Activated CD4-positive, alpha-beta memory T cell treated with anti-CD3 and anti-CD28 coated beads, Interleukin-2, amount 10 ng/mL, durations not matched to agents 7 days and 5 days (primary cell): Measurements from ENCODE around the gene NUTM2A. TPM values are rescaled to one million over a fixed set of nuclear protein-coding genes. Genes with fewer than 3 reads are reported as not detected.
"Not testable (repeated sequence)": the region's sequence is repeated elsewhere in the genome, so short reads cannot be mapped to it uniquely, and the experiment has no call there.

Source experiments
- CTCF ChIA-PET: fragments of 350-600 bp; sonication (Branson Sonifier 250); formaldehyde crosslinking; loops from one replicate; lab custom pipeline; 2021; ENCODE audit warnings: antibody characterized with exemption, inconsistent platforms; lab: Charles Lee
- POLR2A ChIA-PET: fragments of 350-600 bp; sonication (Branson Sonifier 250); formaldehyde crosslinking; loops from one replicate; lab custom pipeline; 2021; ENCODE audit warnings: antibody characterized with exemption; lab: Charles Lee
- DNase-seq: peaks from one replicate; pipeline ENCODE4 v3.0.0-alpha.2; 2020
- H3K27ac Mint-ChIP-seq: one replicate; pipeline ENCODE4 v1.8.0; 2021; ENCODE audit warnings: mild to moderate bottlenecking, mixed read lengths
- H3K27me3 Mint-ChIP-seq: one replicate; pipeline ENCODE4 v1.8.0; 2021; ENCODE audit warnings: mixed read lengths
- H3K36me3 Mint-ChIP-seq: one replicate; pipeline ENCODE4 v1.8.0; 2021; ENCODE audit warnings: low read depth, mixed read lengths
- H3K4me1 Mint-ChIP-seq: one replicate; pipeline ENCODE4 v1.8.0; 2021; ENCODE audit warnings: mixed read lengths
- H3K4me3 Mint-ChIP-seq: one replicate; pipeline ENCODE4 v1.8.0; 2021; ENCODE audit warnings: mild to moderate bottlenecking, mixed read lengths
- H3K9me3 Mint-ChIP-seq: one replicate; pipeline ENCODE4 v1.8.0; 2021; ENCODE audit warnings: mixed read lengths
- total RNA-seq, 2 experiments: library from RNA; stranded (reverse); gene quantifications; one replicate each; pipeline ENCODE4 v1.2.3, GENCODE V29; 2021

The NUTM2A gene, protein sequence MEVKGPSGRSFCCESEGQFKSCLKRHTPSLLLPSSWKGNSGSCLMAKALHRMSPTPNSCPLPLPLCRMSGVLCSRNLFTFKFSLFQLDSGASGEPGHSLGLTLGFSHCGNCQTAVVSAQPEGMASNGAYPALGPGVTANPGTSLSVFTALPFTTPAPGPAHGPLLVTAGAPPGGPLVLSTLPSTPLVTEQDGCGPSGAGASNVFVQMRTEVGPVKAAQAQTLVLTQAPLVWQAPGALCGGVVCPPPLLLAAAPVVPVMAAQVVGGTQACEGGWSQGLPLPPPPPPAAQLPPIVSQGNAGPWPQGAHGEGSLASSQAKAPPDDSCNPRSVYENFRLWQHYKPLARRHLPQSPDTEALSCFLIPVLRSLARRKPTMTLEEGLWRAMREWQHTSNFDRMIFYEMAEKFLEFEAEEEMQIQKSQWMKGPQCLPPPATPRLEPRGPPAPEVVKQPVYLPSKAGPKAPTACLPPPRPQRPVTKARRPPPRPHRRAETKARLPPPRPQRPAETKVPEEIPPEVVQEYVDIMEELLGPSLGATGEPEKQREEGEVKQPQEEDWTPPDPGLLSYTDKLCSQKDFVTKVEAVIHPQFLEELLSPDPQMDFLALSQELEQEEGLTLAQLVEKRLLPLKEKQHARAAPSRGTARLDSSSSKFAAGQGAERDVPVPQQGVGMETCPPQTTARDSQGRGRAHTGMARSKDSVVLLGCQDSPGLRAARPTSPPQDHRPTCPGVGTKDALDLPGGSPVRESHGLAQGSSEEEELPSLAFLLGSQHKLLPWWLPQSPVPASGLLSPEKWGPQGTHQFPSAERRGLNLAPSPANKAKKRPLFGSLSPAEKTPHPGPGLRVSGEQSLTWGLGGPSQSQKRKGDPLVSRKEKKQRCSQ
- total RNA-seq: under 1 TPM; 0.15 to 0.73 TPM

DNA sequence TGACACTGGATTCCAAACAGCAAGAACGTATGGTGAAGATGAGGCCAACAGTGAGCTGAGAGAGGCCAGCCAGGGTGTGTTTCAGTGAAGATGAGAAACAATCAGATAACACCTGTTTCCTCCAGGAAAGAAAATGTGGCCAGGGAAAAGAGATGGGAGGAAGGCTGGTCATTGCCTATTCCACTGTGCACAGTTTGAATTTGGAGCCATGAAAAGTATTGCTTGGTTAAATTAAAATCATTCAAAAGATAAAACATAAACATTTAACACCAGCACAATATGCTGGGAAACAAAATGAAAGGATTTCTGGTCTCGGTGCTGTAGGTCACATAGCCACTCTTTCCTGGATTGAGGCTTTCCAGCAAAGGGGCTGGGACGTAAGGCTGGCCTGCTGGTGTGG is at the start of gene NUTM2A:
Gene NUTM2A (plus strand): TSS at position 301 of the 400 bp plus-strand sequence. CDS start 383 bp downstream, outside the sequence.
- H3K9me3 Mint-ChIP-seq, H3K27ac Mint-ChIP-seq, H3K4me1 Mint-ChIP-seq, H3K4me3 Mint-ChIP-seq, H3K27me3 Mint-ChIP-seq, CTCF ChIA-PET, POLR2A ChIA-PET, H3K36me3 Mint-ChIP-seq, DNase-seq: not testable (repeated sequence)

DNA sequence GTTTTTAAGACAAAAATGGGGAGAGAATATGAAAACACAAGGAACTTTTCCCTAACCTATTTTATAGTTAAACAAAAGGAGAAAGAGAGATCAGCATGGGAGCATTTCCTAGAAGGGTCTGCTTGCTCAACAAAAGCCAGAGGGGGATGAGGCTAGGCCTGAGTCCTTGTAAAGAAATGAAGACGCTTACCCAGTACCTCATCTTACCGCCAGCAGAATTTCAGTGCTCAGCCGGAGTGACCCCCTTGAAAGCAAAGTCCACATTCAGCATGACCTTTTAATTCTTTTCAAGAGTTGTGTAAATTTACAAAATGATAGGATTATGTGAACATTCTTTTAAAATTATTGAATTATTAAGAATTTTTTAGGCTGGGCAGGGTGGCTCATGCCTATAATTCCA is 47.7 kb upstream of the NUTM2A start:
- DNase-seq, H3K27ac Mint-ChIP-seq, CTCF ChIA-PET, POLR2A ChIA-PET, H3K4me3 Mint-ChIP-seq, H3K4me1 Mint-ChIP-seq, H3K9me3 Mint-ChIP-seq, H3K27me3 Mint-ChIP-seq: not testable (repeated sequence)
- peaks cover 13% of the 10 kb centered on the region for H3K36me3 Mint-ChIP-seq

DNA sequence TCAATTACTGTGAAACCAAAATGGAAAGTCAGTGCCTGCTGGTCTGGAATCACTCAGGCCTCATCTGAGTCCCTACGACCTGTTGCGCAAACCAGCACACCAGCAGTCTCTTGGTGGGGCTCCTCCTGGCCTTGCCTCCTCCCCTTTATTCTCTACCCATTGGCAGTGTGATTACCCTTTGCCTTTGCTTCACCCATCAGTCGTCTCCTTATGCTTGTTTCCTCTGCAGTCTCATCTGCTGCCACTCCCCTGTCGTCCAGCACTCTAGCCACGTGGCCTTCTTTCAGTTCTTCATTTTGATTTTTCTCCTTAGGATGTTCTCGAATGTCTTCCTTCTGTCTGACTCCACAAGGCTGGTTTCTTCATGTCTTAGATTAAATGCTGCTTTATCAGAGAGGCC is 40.8 kb upstream of the NUTM2A start:
- H3K27me3 Mint-ChIP-seq, H3K4me3 Mint-ChIP-seq, H3K27ac Mint-ChIP-seq, CTCF ChIA-PET, DNase-seq, H3K4me1 Mint-ChIP-seq, POLR2A ChIA-PET: not testable (repeated sequence)
- peaks cover 56% of the 10 kb centered on the region for H3K36me3 Mint-ChIP-seq
- peaks cover 16% of the 10 kb centered on the region for H3K9me3 Mint-ChIP-seq

DNA sequence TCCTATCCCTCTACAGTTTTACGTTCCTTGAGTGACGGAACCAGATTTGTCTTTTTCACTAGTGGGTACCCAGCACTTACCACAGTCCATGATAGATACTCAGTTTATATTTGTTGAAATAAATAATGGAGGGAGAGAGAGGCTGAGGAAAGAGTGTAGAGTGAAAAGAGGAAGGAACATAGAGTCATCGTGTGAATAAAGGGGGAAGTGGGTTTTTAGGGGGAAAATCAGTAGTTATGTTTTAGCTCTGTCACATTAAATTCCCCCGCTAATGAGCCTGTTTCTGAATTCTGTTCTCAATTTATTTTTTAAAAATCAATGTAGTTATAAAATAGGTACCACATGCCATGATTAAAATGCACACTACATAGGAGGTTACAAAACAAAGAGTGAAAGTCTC is 39.2 kb upstream of the NUTM2A start:
- H3K4me3 Mint-ChIP-seq, H3K27me3 Mint-ChIP-seq, POLR2A ChIA-PET, H3K27ac Mint-ChIP-seq, H3K4me1 Mint-ChIP-seq, DNase-seq, CTCF ChIA-PET: not testable (repeated sequence)
- peaks cover 16% of the 10 kb centered on the region for H3K9me3 Mint-ChIP-seq
- peaks cover 50% of the 10 kb centered on the region for H3K36me3 Mint-ChIP-seq

DNA sequence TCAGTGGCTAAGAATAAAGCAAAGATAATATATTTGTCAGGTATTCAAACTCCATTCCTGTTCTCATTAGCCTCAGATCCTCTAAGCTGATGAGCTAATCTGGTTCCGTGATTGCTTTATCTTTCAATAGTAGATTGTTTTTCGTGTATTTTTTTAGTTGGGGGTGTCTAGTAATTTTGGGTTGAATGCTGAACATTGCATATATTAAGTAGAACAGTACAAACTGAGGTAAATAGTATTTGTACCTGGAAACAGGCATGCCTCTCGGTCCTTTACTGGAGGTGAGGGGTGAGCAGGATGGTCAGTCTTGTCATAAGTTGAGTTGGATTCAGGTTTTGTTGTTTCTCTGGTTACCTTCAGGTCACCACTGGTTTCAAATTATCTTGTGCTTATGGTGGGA is 37.7 kb upstream of the NUTM2A start:
- H3K27ac Mint-ChIP-seq, H3K4me3 Mint-ChIP-seq, POLR2A ChIA-PET, DNase-seq, CTCF ChIA-PET, H3K27me3 Mint-ChIP-seq, H3K4me1 Mint-ChIP-seq: not testable (repeated sequence)
- H3K36me3 Mint-ChIP-seq: peaks cover 49% of the 10 kb centered on the region
- H3K9me3 Mint-ChIP-seq: peaks cover 16% of the 10 kb centered on the region

DNA sequence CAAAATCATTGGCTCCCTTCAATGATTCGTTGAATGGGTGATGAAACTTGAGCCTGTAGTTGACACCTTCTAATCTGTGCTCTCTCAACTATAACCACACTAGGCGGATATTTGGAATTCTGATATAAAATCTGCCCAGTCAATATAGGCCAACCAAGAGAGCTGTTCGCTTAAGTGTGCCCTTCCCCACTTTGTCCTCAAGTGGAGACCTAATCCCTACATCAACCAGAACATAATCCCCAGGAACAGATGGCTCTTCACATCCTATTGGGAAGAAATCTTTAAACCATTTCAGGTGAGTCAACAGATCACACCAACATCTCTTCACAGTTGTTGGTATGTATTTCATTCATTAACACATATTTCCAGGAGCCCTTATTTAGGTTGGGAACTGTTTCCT is 33.4 kb upstream of the NUTM2A start:
- H3K4me1 Mint-ChIP-seq, H3K27me3 Mint-ChIP-seq, H3K9me3 Mint-ChIP-seq, H3K4me3 Mint-ChIP-seq, CTCF ChIA-PET, POLR2A ChIA-PET, H3K27ac Mint-ChIP-seq, DNase-seq: not testable (repeated sequence)
- peaks cover 25% of the 10 kb centered on the region for H3K36me3 Mint-ChIP-seq

DNA sequence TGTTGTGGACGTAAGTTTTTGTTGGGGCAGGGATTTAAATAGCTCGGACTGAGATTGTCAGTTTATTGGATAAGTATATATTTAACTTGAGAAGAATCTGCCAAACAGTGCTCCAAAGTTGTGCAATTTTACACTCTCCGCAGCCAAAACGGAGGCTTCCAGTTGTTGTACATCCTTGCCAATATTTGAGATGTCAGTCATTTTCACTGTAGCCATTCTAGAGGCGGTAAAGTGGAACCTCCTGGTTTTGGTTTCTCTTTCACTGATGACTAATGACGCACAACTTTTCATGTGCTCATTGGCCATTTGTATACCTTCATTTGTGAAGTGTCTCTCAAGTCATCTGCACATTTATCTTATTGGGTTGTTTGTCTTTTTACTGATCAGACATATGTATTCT is 24.3 kb upstream of the NUTM2A start:
- H3K36me3 Mint-ChIP-seq, POLR2A ChIA-PET, H3K9me3 Mint-ChIP-seq, CTCF ChIA-PET, H3K27me3 Mint-ChIP-seq: not testable (repeated sequence)
- peak overlapping the region; percentile 65 for H3K27ac Mint-ChIP-seq
- H3K4me3 Mint-ChIP-seq: peak overlapping the region; percentile 59
- peak; percentile 40 for DNase-seq
- H3K4me1 Mint-ChIP-seq: peaks cover 24% of the 10 kb centered on the region

DNA sequence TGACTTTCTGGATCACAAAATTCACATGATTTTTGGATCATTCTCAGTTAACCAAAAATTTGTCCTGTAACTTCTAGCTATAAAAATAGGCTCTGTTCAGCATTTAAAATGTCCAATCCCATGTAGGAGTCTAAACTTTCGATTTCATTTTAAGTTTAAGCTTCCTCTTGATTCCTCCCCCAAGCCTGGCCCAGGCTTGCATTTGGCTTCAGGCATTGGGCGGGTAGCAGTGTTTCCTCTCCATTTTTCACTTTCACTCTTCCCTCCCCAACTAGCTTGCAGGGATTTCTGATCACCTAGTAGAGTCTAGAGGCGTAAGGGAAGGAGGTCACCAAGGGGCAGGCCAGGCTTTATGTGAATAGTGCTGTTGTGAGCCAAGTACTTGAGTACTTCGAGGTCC is 20.4 kb upstream of the NUTM2A start:
- H3K4me1 Mint-ChIP-seq: peaks cover 24% of the 10 kb centered on the region
- H3K27ac Mint-ChIP-seq, H3K27me3 Mint-ChIP-seq, H3K36me3 Mint-ChIP-seq, POLR2A ChIA-PET, CTCF ChIA-PET, H3K4me3 Mint-ChIP-seq, DNase-seq, H3K9me3 Mint-ChIP-seq: not testable (repeated sequence)

DNA sequence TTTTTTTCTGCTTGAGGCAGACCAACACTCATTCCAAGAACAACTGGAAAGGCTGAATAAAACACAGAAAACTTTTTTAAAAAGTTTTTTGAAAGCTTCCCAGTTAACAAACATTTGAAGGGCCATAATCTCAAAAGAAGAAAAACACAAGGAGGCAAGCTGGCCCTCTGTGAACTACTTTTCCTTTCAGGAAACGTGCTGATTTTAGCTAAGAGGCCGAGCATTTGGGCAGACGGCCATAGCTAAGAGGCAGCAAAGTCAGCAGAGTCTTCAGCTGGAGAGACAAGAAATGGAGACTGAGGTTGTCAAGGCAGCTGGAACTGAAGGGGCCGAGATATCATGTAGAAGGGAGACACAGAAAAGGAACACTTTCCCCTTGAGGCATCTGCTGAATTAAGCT is 18.3 kb upstream of the NUTM2A start:
- H3K27me3 Mint-ChIP-seq, CTCF ChIA-PET, H3K4me3 Mint-ChIP-seq, POLR2A ChIA-PET, H3K9me3 Mint-ChIP-seq, DNase-seq, H3K36me3 Mint-ChIP-seq, H3K27ac Mint-ChIP-seq: not testable (repeated sequence)
- peaks cover 15% of the 10 kb centered on the region for H3K4me1 Mint-ChIP-seq

DNA sequence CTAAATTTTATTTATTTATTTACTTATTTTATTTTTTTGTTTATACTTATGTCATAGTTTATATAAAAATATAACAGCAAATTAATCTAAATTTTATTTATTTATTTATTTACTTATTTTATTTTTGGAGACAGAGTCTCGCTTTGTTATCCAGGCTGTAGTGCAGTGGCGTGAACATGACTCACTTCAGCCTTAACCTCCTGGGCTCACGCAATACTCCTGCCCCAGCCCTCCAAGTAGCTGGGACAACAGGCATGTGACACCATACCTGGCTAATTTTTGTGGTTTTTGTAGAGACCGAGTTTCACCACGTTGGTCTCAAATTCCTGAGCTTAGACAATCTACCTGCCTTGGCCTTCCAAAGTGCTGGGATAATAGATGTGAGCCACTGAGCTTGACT is 14.9 kb upstream of the NUTM2A start:
- peaks cover 11% of the 10 kb centered on the region for H3K4me1 Mint-ChIP-seq
- CTCF ChIA-PET, H3K27me3 Mint-ChIP-seq, H3K4me3 Mint-ChIP-seq, H3K27ac Mint-ChIP-seq, POLR2A ChIA-PET, H3K36me3 Mint-ChIP-seq, DNase-seq, H3K9me3 Mint-ChIP-seq: not testable (repeated sequence)

DNA sequence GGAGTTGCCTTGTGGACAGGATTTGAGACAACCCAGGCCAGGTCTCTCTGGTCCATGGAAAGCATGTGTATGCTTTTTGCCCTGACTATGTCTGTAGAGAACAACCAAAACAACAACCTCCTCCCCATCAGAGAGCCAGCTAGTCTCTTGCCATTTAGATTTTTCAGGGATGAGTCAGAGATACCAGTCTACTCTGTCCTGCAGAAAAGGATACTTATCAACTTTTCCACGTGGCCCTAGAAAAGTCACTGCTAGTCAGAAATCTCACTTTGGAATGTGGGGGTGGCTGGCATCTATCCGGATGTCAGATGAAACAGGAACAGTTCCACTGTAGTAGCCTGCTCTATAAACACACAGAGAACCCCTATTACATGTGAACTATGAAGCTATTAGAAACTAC is 13.4 kb upstream of the NUTM2A start:
- peaks cover 11% of the 10 kb centered on the region for H3K4me1 Mint-ChIP-seq
- H3K27ac Mint-ChIP-seq: not testable (repeated sequence)

DNA sequence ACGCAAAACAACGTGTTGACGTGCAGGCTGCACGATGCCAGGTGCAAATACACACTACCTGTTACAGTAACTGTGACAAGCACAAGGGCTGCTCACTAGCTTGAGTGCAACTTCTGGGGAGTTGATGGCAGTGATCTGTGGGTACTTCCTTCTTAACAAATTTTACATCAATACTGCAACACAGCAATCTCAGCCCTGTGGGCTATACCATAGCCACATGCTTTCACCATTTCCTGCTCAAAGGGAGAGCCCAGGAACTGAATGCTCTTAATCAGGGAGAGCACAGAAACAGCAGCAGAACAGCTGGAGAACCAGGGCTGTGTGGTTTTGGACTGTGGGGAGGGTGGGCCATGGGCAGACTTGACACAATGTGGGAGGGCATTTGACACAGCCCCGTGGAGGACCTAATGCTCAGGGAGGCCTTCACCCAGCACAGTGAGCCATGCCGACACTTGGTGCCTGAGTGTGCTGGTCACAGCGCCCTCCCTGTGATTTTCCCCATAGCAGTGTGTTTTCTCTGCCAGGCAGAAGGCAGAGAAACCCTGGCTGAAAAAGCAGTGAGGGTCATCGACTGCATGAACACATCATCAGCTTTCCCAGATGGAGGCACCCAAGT is 12.0 kb upstream of the NUTM2A start:
- H3K36me3 Mint-ChIP-seq, H3K4me3 Mint-ChIP-seq, H3K27me3 Mint-ChIP-seq, POLR2A ChIA-PET, H3K27ac Mint-ChIP-seq, DNase-seq, H3K9me3 Mint-ChIP-seq: not testable (repeated sequence)
- CTCF ChIA-PET: interaction anchor here (0.6 kb wide), 1 partner anchor 445 kb away, joined by 4 read pairs; no protein-coding TSS in a partner anchor
- peaks cover 13% of the 10 kb centered on the region for H3K4me1 Mint-ChIP-seq

More for the DNA sequence above, 13.4 kb upstream of the NUTM2A start:
- CTCF ChIA-PET, POLR2A ChIA-PET, H3K36me3 Mint-ChIP-seq, DNase-seq, H3K4me3 Mint-ChIP-seq, H3K9me3 Mint-ChIP-seq, H3K27me3 Mint-ChIP-seq: not testable (repeated sequence)

DNA sequence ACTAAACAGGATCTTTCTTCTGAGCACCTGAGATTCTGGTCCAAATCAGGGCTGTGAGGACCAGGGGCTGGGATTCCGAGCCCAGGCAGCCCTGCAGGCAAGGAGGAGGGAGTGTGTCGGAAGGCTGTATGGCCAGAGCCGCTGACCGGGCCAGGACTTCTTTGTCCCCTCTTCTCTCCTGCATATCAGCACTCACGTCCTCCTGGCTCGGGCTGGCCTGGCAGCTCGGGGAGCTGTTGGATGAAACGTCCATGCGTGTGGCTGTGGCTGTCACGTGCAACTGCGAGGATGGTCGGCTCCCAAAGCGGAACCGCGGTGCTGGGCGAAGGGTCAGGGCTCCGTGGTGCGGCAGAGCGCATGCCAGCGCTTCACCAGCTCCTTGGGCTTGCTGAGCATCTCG is 11.4 kb upstream of the NUTM2A start:
- H3K27me3 Mint-ChIP-seq, POLR2A ChIA-PET, DNase-seq, H3K9me3 Mint-ChIP-seq, CTCF ChIA-PET, H3K4me3 Mint-ChIP-seq, H3K27ac Mint-ChIP-seq, H3K36me3 Mint-ChIP-seq: not testable (repeated sequence)
- peaks cover 15% of the 10 kb centered on the region for H3K4me1 Mint-ChIP-seq
